ENCODE measurements around the gene ZFAND5. TPM values are rescaled to one million over a fixed set of nuclear protein-coding genes. Genes with fewer than 3 reads are reported as not detected.

Gene ZFAND5
- total RNA-seq, 2 experiments from 2014 or later = 368 TPM

- Histone ChIP-seq H3K4me3 (ENCODE audit: low read length) (no peak overlapping the region), H3K36me3 (ENCODE audit: insufficient read depth, low read length) (peaks cover 39% of the 10 kb centered on the region), H3K9me3 (ENCODE audit: control insufficient read depth in 1 of 2, insufficient read depth in 1 of 2, low read length in 2 of 2) (no peaks in the 10 kb centered on the region), H3K4me1 (ENCODE audit: insufficient read depth, low read length) (peaks cover 4% of the 10 kb centered on the region), H3K27ac (ENCODE audit: low read depth in 1 of 2, low read length in 2 of 2) (no peak overlapping the region), H3K27me3 (ENCODE audit: control insufficient read depth in 1 of 2, insufficient read depth in 2 of 2, low read length in 2 of 2) (no peaks in the 10 kb centered on the region)
- CTCF ChIA-PET = no interaction called here
- ATAC-seq (ENCODE audit: poor library complexity) (peak; percentile 31), DNase-seq (no peak)
- Mint-ChIP-seq H3K9me3 (no peaks in the 10 kb centered on the region), H3K27ac (no peak overlapping the region), H3K4me3 (no peak overlapping the region), H3K36me3 (ENCODE audit: low read depth) (peaks cover 71% of the 10 kb centered on the region), H3K4me1 (ENCODE audit: low read depth) (peaks cover 40% of the 10 kb centered on the region), H3K27me3 (no peaks in the 10 kb centered on the region)
- intact Hi-C loops (cut with DNase I, micrococcal nuclease) = loop anchor here in 1 of 2 experiments (10.0 kb wide), 1 partner anchor 811 kb away; no protein-coding TSS in a partner anchor
- POLR2A ChIA-PET = no interaction called here
- no peak for TF ChIP-seq CTCF (IDR thresholded peaks at IDR 0.05)
Observed at GRCh38 chr9:72353455-72354116, 11.4 kb downstream of the ZFAND5 start.

- POLR2A ChIA-PET = interaction anchor here (1.6 kb wide), 1 partner anchor 12 kb away, joined by 6 read pairs; the partner anchor contains the start of gene ZFAND5
- CTCF ChIA-PET = no interaction called here
- intact Hi-C loops (cut with DNase I, micrococcal nuclease) = loop anchor here in 1 of 2 experiments (10.0 kb wide), 1 partner anchor 812 kb away; no protein-coding TSS in a partner anchor
- no peak for TF ChIP-seq CTCF (IDR thresholded peaks at IDR 0.05)
- H3K27ac ChIP-seq (ENCODE audit: low read depth in 1 of 2, low read length in 2 of 2) = no peak overlapping the region
- peaks cover 32% of the 10 kb centered on the region for H3K36me3 ChIP-seq (ENCODE audit: insufficient read depth, low read length)
- no peaks in the 10 kb centered on the region for H3K27me3 ChIP-seq (ENCODE audit: control insufficient read depth in 1 of 2, insufficient read depth in 2 of 2, low read length in 2 of 2)
- H3K4me3 ChIP-seq (ENCODE audit: low read length) = no peak overlapping the region
- no peak overlapping the region for H3K27ac Mint-ChIP-seq
- H3K9me3 Mint-ChIP-seq = no peaks in the 10 kb centered on the region
- peaks cover 65% of the 10 kb centered on the region for H3K36me3 Mint-ChIP-seq (ENCODE audit: low read depth)
- peaks cover 34% of the 10 kb centered on the region for H3K4me1 Mint-ChIP-seq (ENCODE audit: low read depth)
- no peak overlapping the region for H3K4me3 Mint-ChIP-seq
- H3K9me3 ChIP-seq (ENCODE audit: control insufficient read depth in 1 of 2, insufficient read depth in 1 of 2, low read length in 2 of 2) = no peaks in the 10 kb centered on the region
- H3K27me3 Mint-ChIP-seq = no peaks in the 10 kb centered on the region
- H3K4me1 ChIP-seq (ENCODE audit: insufficient read depth, low read length) = peaks cover 4% of the 10 kb centered on the region
- ATAC-seq (ENCODE audit: poor library complexity) (no peak), DNase-seq (no peak)
Observed at GRCh38 chr9:72352911-72353388, 12.1 kb downstream of the ZFAND5 start.

GRCh38 chr9:72351538-72352453, 13.2 kb downstream of the ZFAND5 start:
- Mint-ChIP-seq H3K9me3 (no peaks in the 10 kb centered on the region), H3K27me3 (no peaks in the 10 kb centered on the region), H3K27ac (peak overlapping the region; percentile 20), H3K4me3 (no peak overlapping the region), H3K36me3 (ENCODE audit: low read depth) (peaks cover 53% of the 10 kb centered on the region), H3K4me1 (ENCODE audit: low read depth) (peaks cover 22% of the 10 kb centered on the region)
- DNase-seq (no peak), ATAC-seq (ENCODE audit: poor library complexity) (no peak)
- POLR2A ChIA-PET = interaction anchor here (1.6 to 2.3 kb wide), 2 partner anchors 11 to 14 kb away, joined by 6 to 7 read pairs; partner anchors contain the start of gene ZFAND5
- Histone ChIP-seq H3K4me1 (ENCODE audit: insufficient read depth, low read length) (peaks cover 4% of the 10 kb centered on the region), H3K9me3 (ENCODE audit: control insufficient read depth in 1 of 2, insufficient read depth in 1 of 2, low read length in 2 of 2) (no peaks in the 10 kb centered on the region), H3K27ac (ENCODE audit: low read depth in 1 of 2, low read length in 2 of 2) (no peak overlapping the region), H3K36me3 (ENCODE audit: insufficient read depth, low read length) (peaks cover 21% of the 10 kb centered on the region), H3K4me3 (ENCODE audit: low read length) (no peak overlapping the region), H3K27me3 (ENCODE audit: control insufficient read depth in 1 of 2, insufficient read depth in 2 of 2, low read length in 2 of 2) (no peaks in the 10 kb centered on the region)
- intact Hi-C loops (cut with DNase I, micrococcal nuclease) = loop anchor here in 1 of 2 experiments (10.0 kb wide), 1 partner anchor 813 kb away; no protein-coding TSS in a partner anchor
- CTCF ChIA-PET = interaction anchor here (1.6 kb wide), 1 partner anchor 14 kb away, joined by 3 read pairs; no protein-coding TSS in a partner anchor
- no peak for TF ChIP-seq CTCF (IDR thresholded peaks at IDR 0.05)

All from CD4-positive, alpha-beta T cell (primary cell).